GM12874 (cell line): ENCODE data around the gene DLG2.

Experiments used
- TF ChIP-seq, protein P1 (sequence below): IDR thresholded peaks from 2 replicates; pipeline ENCODE4 v1.5.1; 2011; ENCODE audit warnings: low read depth, mild to moderate bottlenecking, control low read depth, low read length, moderate library complexity; ENCODE audit not compliant: insufficient read depth

Gene DLG2

DNA sequence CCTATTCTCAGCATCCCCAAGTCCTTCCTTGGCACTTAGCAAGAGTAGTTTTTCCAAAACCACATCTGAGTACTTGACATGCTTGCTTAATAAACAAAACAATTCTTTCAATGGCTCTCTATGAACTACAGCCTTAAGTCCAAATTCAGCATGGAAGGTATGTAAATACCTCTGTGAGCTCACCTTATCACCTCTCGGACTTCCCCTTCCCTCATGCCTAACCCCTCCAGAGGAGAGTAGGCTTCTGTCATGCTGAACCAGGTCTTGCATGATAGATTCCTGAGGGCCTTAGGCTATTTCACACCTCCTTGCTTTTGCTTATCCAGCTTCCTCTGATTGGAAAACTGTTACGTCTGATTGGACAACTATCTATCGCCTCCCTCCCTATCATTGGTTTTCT, 2028.1 kb downstream of the DLG2 start:
- TF ChIP-seq, protein P1, sequence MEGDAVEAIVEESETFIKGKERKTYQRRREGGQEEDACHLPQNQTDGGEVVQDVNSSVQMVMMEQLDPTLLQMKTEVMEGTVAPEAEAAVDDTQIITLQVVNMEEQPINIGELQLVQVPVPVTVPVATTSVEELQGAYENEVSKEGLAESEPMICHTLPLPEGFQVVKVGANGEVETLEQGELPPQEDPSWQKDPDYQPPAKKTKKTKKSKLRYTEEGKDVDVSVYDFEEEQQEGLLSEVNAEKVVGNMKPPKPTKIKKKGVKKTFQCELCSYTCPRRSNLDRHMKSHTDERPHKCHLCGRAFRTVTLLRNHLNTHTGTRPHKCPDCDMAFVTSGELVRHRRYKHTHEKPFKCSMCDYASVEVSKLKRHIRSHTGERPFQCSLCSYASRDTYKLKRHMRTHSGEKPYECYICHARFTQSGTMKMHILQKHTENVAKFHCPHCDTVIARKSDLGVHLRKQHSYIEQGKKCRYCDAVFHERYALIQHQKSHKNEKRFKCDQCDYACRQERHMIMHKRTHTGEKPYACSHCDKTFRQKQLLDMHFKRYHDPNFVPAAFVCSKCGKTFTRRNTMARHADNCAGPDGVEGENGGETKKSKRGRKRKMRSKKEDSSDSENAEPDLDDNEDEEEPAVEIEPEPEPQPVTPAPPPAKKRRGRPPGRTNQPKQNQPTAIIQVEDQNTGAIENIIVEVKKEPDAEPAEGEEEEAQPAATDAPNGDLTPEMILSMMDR, result no peak

DNA sequence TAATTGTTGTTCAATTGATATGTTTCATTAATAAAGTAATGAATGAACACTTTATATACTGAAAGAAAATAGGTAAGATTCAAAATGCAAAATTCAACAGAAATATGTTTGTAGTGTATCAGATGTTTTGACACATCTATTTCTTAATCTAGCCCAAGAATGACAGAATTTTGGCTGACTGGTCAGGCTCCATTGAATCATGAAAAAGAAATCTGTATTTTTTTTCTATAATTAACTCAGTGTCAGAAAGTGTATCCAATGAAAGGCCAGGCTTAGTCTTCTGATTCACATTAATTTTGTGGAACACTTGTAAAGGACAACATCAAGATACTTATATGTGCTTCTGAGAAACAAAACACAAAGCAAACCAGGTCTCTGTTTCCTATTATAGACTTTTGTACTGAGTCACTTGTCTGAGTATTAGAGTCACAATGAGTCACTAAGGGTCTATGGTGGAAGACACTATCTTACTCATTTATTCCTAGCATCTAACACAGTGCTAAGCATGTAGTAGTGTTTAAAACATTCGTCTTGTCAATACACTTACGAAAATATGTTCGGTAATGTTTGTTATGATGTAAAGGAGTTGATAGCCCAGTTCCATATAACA, 2043.3 kb downstream of the DLG2 start:
- TF ChIP-seq, protein P1, result no peak

DNA sequence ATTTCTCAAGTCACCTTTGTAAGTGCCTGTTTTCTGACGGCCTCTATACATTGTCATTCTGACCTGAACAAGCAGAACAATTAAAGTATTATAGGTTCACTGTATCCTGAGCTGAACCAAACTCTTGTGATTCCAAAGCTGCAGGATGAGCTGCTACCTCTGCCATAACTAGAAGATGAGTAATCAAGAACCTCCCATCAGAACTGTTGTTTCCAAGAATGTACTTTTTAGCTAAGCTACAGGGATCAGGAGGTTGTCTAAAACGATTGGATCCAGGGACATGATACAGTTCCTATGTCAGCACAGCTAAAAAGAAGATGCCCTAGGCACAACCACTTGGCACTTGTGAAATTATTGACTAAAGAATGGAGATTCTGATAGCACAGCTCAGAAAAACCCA, 2052.6 kb downstream of the DLG2 start:
- TF ChIP-seq, protein P1, result no peak

DNA sequence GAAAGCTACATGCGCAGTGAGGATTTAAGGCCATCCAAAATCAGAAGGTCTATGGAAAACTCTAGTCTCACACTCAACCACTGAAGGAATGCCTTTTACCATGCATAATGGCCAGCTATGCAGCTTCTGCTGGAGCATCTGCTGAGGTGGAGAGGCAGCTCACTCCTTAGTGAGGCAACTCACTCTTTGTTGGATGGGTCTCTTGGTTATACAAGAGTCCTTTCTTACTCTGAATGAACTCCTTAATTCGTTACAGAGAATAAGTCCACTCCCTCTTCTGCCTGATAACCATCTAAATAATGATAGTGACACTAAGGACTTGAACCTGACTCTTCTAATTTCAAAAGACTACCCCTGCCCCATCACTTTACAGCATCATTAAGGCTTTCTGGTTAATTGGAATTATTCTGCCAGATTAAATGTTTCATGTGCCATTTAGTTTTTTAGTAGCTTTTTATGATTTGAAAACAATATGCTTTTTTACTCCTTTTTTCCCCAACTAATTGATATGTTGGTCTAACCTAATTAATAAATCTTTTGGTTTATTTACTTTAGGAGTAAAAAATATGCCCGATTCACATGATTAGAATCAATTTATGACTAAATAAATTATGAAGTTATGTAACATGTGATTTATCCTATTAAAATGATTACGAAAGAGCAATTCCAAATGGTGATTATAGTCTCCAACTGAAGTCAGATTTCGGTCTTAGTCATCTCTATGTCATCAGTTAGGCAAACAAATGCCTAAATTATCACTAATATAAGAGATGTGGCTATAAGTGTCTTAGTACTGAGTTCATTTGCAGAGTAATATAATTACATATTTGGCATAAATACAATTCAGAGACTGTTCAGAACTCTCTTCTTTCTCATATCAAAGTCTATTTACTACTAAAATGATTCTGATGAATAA, 2054.3 kb downstream of the DLG2 start:
- TF ChIP-seq, protein P1, result no peak

DNA sequence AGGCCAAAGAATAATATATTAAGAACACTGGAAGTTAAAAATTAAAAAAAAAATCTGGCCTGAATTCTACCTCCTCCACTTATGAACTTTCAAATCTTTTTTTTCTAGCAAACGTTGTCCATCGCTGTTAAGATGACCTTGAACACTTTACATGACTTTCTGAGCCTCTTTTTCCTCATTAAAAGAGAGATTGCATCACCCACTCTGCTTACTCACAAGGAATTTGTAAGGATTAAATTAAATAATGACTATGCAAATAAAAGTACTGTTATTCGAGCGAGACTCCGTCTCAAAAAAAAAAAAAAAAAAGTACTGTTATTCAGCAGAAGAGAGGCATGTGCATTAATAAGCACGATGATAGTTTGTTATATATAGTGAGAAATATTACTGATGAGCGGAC, 2055.8 kb downstream of the DLG2 start:
- TF ChIP-seq, protein P1, result no peak

DNA sequence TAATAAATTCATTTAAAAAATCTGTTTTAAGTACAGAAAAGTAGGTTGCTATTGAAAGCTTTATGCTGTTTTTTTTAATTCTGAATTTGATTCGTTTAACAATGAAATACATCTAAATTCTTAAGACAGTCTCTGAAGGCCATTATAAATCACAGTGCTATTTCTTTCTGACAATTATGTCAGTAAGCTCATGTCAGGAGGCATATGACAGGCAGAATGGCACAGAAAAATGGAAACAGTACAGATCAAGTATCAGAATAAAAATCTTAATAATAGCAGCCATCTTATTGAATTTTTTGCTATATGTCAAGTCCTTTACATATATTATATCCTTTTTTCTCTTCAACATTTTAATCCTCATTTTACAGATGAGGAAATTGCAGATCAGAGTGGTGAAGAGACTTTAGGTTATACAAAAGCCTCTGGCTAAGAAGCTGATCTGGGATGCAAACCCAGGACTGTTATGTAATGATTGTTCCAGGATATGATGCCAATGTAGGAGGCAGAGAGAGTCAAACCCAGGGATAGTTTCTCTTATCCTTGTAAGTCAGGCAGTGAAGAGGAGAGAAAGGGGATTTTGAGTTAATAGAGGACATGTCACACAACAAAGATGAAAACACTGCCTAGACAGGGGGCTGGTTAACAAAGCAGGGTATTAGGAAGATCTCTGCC, 2057.9 kb downstream of the DLG2 start:
- TF ChIP-seq, protein P1, result no peak

DNA sequence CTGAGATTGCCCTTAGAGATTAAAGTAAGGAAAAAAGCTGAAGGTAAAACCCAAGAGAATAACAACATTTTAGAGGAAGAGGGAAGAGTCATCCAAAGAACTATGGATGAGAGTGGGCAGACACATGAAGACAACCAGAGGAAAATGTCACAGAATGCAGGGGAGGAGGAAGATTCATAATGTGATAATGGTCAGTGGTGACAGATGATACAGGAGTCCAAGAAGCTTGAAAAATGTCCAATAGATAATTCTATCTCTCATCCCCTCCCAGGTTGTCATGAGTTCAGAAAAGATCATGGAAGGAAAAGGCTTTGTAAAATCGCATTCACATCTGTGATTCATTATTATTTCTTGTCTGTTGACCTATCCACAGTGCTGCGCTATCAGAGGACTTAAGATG, 2058.6 kb downstream of the DLG2 start:
- TF ChIP-seq, protein P1, result no peak
